OCI-LY1 (cell line): ENCODE results near the gene GPR63.

Experiments
- H2AFZ ChIP-seq: fragments of 200-600 bp; sonication (generic), shearing (Covaris generic); 2 replicates; pipeline ENCODE4 v1.6.0; 2014; ENCODE audit warnings: antibody characterized with exemption, mild to moderate bottlenecking, low read length
- H3F3A ChIP-seq: fragments of 200-600 bp; sonication (generic), shearing (Covaris generic); 2 replicates; pipeline ENCODE4 v1.6.0; 2014; ENCODE audit warnings: mild to moderate bottlenecking, antibody characterized with exemption, low read length, moderate library complexity; ENCODE audit not compliant: insufficient read depth
- H3K27ac ChIP-seq: fragments of 200-600 bp; sonication (generic); 2 replicates; pipeline ENCODE4 v1.5.1; 2014; ENCODE audit warnings: low read length, mixed run types, mild to moderate bottlenecking, low read depth; ENCODE audit not compliant: poor library complexity, severe bottlenecking
- H3K27me3 ChIP-seq: fragments of 200-600 bp; sonication (generic); 2 replicates; pipeline ENCODE4 v1.6.0; 2014; ENCODE audit warnings: antibody characterized with exemption, mild to moderate bottlenecking, low read length, moderate library complexity; ENCODE audit not compliant: insufficient read depth
- H3K36me3 ChIP-seq: fragments of 200-600 bp; sonication (generic); 2 replicates; pipeline ENCODE4 v1.6.1; 2014; ENCODE audit warnings: mild to moderate bottlenecking, antibody characterized with exemption, low read length, moderate library complexity, mixed read lengths; ENCODE audit not compliant: insufficient read depth
- H3K4me1 ChIP-seq: fragments of 200-600 bp; sonication (generic); 2 replicates; pipeline ENCODE4 v1.5.1; 2014; ENCODE audit warnings: mild to moderate bottlenecking, low read length, moderate library complexity; ENCODE audit not compliant: insufficient read depth, severe bottlenecking
- H3K4me2 ChIP-seq: fragments of 200-600 bp; sonication (generic), shearing (Covaris generic); 2 replicates; pipeline ENCODE4 v1.6.1; 2014; ENCODE audit warnings: low read length
- H3K4me3 ChIP-seq: fragments of 200-600 bp; sonication (generic); 2 replicates; pipeline ENCODE4 v1.5.1; 2014; ENCODE audit warnings: low read length, low read depth, mild to moderate bottlenecking, mixed read lengths; ENCODE audit not compliant: poor library complexity, severe bottlenecking
- H3K79me2 ChIP-seq: fragments of 200-600 bp; shearing (Covaris generic); 2 replicates; pipeline ENCODE4 v1.6.1; 2016; ENCODE audit warnings: mixed run types, low read length, mixed read lengths; ENCODE audit not compliant: insufficient read depth
- H3K9ac ChIP-seq: fragments of 200-600 bp; sonication (generic), shearing (Covaris generic); 2 replicates; pipeline ENCODE4 v1.6.1; 2014; ENCODE audit warnings: mild to moderate bottlenecking, low read length, mixed read lengths
- H3K9me2 ChIP-seq: fragments of 200-600 bp; sonication (generic), shearing (Covaris generic); 2 replicates; pipeline ENCODE4 v1.6.1; 2014; ENCODE audit warnings: low read depth, mild to moderate bottlenecking, low read length, mixed read lengths
- H3K9me3 ChIP-seq: fragments of 200-600 bp; shearing (Covaris generic); 2 replicates; pipeline ENCODE4 v1.6.1; 2014; ENCODE audit warnings: low read length, mixed read lengths
- H4K20me1 ChIP-seq: fragments of 200-600 bp; sonication (generic), shearing (Covaris generic); 2 replicates; pipeline ENCODE4 v1.6.0; 2016; ENCODE audit warnings: mild to moderate bottlenecking, low read length; ENCODE audit not compliant: insufficient read depth
- EZH2 ChIP-seq: fragments of 200-600 bp; sonication (generic), shearing (Covaris generic); IDR thresholded peaks from 2 replicates; pipeline ENCODE4 v1.8.0; 2017; ENCODE audit warnings: borderline replicate concordance, mixed run types, mild to moderate bottlenecking, antibody characterized with exemption, low read length, moderate library complexity, mixed read lengths
- TF ChIP-seq, protein P1 (sequence below): fragments of 200-600 bp; sonication (generic), shearing (Covaris generic); IDR thresholded peaks from 2 replicates; pipeline ENCODE4 v1.5.1; 2017; ENCODE audit warnings: mild to moderate bottlenecking, antibody characterized with exemption, low read length, moderate library complexity, mixed read lengths

GPR63 gene

GRCh38 chr6:96821034-96821433 lies 16.2 kb downstream of the GPR63 start:
- Histone ChIP-seq H3F3A (no peaks in the 10 kb centered on the region; the same call in 1 of the 2 replicates), H3K36me3 (no peaks in the 10 kb centered on the region), H3K4me3 (no peak overlapping the region), H3K79me2 (no peaks in the 10 kb centered on the region), H3K4me1 (no peaks in the 10 kb centered on the region), H3K9me3 (no peaks in the 10 kb centered on the region), H3K9me2 (no peaks in the 10 kb centered on the region), H4K20me1 (no peaks in the 10 kb centered on the region), H3K4me2 (no peak overlapping the region), H3K27me3 (no peaks in the 10 kb centered on the region), H3K9ac (no peak overlapping the region), H2AFZ (no peak overlapping the region), H3K27ac (no peak overlapping the region)
- TF ChIP-seq EZH2 = no peak
- TF ChIP-seq, protein P1, sequence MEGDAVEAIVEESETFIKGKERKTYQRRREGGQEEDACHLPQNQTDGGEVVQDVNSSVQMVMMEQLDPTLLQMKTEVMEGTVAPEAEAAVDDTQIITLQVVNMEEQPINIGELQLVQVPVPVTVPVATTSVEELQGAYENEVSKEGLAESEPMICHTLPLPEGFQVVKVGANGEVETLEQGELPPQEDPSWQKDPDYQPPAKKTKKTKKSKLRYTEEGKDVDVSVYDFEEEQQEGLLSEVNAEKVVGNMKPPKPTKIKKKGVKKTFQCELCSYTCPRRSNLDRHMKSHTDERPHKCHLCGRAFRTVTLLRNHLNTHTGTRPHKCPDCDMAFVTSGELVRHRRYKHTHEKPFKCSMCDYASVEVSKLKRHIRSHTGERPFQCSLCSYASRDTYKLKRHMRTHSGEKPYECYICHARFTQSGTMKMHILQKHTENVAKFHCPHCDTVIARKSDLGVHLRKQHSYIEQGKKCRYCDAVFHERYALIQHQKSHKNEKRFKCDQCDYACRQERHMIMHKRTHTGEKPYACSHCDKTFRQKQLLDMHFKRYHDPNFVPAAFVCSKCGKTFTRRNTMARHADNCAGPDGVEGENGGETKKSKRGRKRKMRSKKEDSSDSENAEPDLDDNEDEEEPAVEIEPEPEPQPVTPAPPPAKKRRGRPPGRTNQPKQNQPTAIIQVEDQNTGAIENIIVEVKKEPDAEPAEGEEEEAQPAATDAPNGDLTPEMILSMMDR = no peak

DNA sequence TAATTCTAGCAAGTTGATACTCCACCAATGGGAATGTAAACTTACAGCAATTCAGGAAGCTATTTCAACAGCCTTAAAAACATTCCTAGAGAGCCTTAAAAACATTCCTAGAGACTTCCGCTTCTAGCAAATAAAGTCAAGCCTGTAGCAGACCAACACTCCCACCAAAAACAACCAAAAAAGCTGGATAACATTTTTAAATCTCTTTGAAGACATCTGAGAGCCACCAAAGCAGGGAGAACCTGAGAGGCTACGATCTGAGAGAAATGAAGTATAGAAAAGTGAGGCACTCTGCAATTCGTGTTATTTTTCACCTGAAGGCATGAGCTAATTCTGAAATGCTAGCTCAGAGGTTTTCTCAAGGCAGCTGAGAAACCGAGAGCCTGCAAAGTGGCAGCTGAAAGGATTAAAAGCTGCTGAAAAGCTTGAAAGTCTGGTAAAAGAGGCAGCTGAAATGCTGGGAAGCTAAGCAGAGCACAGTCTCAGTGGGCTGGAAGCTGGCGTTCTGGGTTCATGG lies 20.9 kb downstream of the GPR63 start:
- Histone ChIP-seq H3K4me1 (no peaks in the 10 kb centered on the region), H3K9me2 (no peaks in the 10 kb centered on the region), H2AFZ (no peak overlapping the region), H3K4me3 (no peak overlapping the region), H3K27ac (no peak overlapping the region), H3K9me3 (no peaks in the 10 kb centered on the region), H4K20me1 (no peaks in the 10 kb centered on the region), H3K9ac (no peak overlapping the region), H3K27me3 (no peaks in the 10 kb centered on the region), H3K4me2 (no peak overlapping the region), H3K79me2 (no peaks in the 10 kb centered on the region), H3F3A (no peaks in the 10 kb centered on the region; the same call in 1 of the 2 replicates), H3K36me3 (no peaks in the 10 kb centered on the region)
- TF ChIP-seq, protein P1 = no peak
- TF ChIP-seq EZH2 = no peak

- Histone ChIP-seq H2AFZ (no peak overlapping the region), H3K9ac (no peak overlapping the region), H3K4me1 (no peaks in the 10 kb centered on the region), H3K27ac (no peak overlapping the region), H3K9me3 (no peaks in the 10 kb centered on the region), H3F3A (no peaks in the 10 kb centered on the region; the same call in 1 of the 2 replicates), H4K20me1 (no peaks in the 10 kb centered on the region), H3K27me3 (no peaks in the 10 kb centered on the region), H3K36me3 (no peaks in the 10 kb centered on the region), H3K79me2 (no peaks in the 10 kb centered on the region), H3K4me2 (no peak overlapping the region), H3K9me2 (no peaks in the 10 kb centered on the region), H3K4me3 (no peak overlapping the region)
- TF ChIP-seq EZH2 = no peak
- TF ChIP-seq, protein P1 = no peak
Observed at GRCh38 chr6:96814625-96815024, 22.7 kb downstream of the GPR63 start.
